SH-SY5Y (cell line): Measurements from ENCODE around the gene XAB2.

ENCODE experiments used
- GATA2 ChIP-seq: IDR thresholded peaks from 2 replicates; pipeline ENCODE4 v1.6.1; 2011; ENCODE audit warnings: mild to moderate bottlenecking, low read depth, low read length
- GATA3 ChIP-seq: IDR thresholded peaks from 2 replicates; pipeline ENCODE4 v1.6.1; 2011; ENCODE audit warnings: low read depth, mild to moderate bottlenecking, low read length, moderate library complexity

XAB2 gene

DNA sequence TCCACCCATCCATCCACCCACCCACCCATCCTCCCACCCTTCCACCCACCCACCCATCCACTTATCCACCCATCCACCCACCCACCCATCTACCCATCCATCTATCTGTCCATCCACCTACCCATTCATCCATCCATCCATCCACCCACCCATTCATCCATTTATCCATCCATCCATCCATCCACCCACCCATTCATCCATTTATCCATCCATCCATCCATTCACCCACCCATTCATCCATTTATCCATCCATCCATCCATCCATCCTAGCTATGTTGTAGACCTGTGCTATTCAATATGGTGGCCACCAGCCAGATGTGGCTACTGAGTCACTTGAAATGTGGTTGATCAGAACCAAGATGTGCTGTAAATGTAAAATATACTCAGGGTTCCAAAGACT lies 28.6 kb downstream of the XAB2 start:
- TF ChIP-seq GATA2 (no peak), GATA3 (no peak)

DNA sequence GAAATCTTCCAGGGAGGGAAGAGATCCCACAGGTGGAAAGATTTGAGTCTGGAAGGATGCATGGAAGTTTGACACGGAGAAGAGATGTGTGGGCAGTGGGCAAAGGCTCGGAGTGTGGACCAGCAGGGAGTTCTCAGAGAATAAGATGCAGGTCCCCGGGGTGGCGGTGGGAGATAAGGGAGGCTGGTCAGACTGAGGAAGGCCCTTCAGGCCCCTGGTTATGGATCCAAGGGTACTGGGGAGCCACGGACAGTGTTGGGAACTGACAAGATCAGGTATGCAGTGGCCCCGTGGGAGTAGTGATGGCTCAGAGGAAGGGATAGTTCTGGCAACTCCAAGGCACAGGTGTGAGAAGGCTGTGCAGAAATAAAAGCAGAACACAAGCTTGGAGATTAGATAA lies 31.2 kb downstream of the XAB2 start:
- TF ChIP-seq GATA3 (no peak), GATA2 (no peak)

DNA sequence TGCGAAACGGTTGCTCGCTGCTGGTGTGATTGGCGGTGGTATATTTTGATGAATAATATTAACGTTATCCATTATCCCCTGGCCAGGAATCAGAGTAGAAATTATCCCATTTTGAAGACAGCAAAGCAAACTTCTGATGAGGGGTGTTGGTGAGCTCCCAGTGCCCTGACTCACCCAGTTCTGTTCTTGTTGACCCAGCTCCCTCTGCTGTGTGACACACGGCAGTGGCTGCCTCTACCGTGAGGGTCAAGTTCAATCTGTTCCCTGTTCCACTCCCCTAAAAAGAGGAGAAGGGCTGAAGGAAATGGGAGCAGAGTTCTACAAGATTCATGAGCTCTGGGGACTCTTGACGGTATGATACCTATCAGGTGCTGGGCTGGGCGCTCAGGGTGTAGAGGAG lies 31.7 kb downstream of the XAB2 start:
- no peak for TF ChIP-seq GATA3
- no peak for TF ChIP-seq GATA2

DNA sequence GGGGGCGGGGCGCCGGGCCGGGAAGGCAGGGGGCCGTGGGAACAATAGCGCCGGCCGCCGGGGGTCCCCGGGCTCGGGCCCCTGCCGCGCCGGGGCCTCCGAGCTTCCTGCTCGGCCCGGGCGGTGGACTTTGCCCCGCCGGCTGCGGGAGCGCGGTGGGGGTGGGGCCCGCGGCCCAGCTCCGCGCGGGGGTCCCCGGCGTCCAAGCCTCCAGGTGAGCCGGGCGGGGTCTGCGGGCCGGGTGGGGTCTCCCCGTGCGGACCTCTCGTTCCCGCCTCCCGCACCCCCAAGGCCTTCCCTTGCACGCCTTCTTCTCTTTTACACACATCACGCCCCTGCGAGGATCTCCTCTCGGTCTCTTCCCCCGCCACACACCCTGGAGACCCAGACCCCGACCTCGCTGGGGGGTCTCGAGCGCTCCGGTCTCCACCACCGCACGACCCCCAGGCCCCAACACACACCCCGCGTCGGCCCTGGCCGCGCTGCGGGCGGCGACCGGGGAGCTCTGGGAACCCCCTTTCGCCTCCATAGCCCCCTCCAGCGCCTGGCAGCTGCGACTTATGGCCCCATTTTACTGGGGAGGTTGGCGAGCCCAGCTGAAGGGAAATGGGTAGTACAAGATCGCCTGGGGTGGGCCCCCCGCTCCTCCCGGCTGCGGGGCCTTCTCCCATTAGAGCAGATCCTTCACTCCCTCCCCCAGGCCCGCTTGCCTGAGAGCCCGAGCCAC lies 33.0 kb downstream of the XAB2 start:
- TF ChIP-seq GATA2 (no peak), GATA3 (no peak)

DNA sequence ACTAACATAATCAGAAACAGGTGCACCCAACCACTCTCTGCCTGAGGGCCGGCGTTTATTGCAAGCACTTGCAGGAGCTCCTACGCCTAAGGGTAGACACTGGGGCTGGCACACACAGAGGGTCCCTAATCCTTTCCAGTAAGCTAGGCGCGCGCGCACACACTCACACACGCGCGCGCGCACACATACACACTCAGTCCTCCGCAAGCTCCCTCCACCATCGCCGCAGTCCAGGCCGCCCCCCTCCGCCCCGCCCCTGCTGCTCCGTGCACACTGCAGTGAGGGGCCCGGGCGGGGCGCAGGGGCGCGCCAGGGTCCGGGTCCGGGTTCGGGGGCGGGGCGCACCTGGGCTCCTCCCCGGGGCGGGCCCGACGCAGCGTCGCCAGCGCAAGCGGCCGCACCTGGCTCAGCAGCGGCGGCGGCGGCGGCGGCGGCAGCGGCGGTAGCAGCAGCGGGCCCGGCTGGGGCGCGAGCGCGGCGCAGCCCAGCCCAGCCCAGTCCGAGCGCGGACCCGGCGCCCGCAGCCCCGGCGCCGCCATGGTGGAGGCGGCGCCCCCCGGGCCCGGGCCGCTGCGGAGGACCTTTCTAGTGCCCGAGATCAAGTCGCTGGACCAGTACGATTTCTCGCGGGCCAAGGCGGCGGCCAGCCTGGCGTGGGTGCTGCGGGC lies 33.7 kb downstream of the XAB2 start, which contains the start of gene CAMSAP3:
Gene CAMSAP3 (plus strand): TSS at position 398 of the 668 bp plus-strand sequence. CDS start 140 bp downstream, at position 538.
- TF ChIP-seq GATA2: no peak
- TF ChIP-seq GATA3: no peak

DNA sequence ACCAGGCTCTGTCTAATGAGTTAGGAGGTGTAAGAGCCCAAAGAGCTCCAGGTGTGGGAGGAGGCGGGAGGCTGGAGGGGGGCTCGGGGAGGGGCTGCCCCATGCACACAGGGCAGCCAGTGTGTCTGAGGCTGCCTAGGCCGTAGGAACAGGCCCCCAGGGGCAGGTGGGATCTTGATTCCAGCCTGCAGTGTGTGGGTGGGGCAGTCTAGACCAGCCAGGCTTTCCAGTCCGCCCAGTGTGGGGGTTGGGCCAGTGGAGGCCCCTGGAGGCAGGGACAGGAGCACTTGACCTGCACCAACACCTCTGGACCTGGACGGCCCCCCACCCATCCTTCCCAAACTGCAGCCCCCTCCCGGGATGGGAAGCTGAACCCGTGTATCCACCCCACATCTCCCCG lies 39.1 kb downstream of the XAB2 start:
- TF ChIP-seq GATA2 (no peak), GATA3 (no peak)

DNA sequence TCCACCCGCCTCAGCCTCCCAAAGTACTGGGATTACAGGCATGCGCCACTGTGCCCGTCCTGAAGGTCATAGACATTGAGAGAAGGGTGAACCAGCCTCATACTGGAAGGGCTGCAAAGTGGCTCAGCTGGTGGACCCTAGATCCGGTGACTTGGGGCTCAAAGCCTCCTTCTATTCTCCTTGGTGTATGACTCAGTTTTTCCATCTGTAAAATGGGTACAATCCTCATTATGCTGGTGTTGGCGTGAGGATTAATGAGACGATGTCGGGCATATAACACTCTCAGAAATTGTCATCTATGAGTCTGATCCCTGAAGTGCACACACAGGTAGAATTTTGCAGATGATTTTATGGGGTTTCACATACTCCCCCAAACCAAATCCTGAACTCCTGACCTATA lies 39.5 kb downstream of the XAB2 start:
- TF ChIP-seq GATA2 (no peak), GATA3 (no peak)

DNA sequence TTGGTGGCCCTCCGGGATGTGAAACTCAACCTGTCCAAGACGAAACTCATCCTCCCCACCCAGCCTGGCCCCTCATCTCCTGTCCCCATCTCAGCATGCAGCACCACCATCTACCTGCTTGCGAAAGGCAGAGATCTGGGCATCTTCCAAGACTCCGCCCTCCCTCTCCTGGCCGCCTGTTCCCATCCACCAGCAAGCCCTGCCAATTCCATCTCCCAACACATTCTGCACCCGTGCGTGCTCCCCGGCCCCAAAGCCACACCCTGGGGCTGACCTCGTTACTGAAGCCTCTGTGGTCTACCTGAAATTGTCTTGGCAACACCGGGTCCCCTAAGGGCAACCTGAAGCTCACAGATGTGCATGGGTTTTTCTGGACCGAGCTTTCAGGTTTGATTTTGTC lies 46.9 kb downstream of the XAB2 start:
- TF ChIP-seq GATA2 (no peak), GATA3 (no peak)

DNA sequence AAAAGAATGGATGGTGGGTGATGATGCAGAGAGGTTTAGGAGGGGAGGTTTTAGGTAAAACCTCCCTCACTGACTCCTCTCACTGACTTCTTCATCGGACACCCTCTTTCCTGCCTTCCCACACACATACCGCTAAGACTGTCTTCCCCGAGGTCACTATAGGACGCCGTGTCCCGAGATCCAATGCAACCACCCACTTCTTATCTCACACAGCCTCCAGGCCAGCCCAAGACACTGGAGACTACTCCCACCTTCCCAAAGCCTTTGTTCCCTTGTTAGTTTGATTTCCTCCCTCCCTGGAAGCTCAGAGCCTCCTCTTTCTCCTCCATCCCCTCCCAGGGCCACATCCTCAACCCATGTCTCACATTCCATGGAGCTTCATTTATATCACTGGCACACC lies 50.2 kb downstream of the XAB2 start:
- TF ChIP-seq GATA3 (no peak), GATA2 (no peak)

DNA sequence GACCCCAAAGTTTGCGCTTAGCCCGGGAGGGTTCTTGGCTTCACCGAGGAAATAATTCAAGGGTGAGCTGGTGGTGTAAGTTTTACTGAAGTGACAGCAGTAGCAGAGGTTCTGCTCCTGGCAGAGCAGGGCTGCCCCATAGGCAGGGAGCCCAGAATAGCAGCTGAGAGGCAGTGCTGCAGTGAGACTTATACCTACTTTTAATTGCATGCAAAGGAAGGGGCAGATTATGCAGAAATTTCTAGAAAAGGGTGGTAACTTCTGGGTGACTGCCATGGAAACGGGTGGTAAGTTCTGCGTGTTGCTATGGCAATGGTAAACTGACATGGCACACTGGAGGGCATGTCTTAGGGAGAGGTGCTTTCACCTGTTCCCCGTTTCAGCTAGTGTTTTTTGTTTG lies 51.2 kb downstream of the XAB2 start:
- no peak for TF ChIP-seq GATA3
- TF ChIP-seq GATA2: no peak

DNA sequence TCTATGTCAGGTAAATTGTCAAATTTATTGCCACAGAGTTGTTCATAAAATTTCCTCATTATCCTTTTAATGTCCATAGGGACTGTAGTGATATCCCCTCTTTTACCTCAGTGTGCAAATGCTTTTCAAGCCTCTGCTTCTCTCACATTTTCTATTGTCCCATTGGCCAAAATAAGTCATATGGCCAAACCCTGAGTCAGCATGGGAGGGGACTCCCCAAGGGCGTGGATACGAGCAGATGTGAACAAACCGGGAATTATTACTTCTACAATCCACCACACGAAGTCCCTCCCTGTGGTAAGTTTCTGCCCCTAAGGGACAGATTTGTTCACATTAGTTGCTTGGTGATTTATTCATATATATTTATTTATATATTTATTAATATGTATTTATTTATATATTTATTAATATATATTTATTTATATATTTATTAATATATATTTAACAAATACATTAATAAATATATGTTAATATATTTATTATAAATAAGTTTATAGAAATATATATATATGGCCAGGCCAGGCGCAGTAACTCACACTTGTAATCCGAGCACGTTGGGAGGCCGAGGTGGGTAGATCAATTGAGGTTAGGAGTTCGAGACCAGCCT lies 53.8 kb downstream of the XAB2 start:
- TF ChIP-seq GATA2 (no peak), GATA3 (no peak)

DNA sequence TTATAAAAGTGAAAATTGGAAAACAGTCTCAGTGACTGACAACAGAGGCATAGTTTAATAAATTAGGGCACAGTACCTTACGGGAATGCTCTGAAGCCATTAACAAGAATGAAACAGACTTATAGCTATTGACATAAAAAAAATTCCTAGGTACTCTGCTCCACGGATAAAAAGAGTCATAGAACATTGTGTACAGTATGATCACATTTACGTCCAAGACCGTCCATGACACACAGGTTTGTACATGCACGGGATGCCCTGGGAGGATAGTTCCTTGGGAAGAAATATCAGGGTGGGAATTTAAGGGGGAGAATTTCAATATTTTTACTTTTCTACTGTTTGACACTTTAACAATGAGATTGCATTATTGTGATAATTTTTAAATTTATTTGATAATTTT lies 58.6 kb downstream of the XAB2 start:
- no peak for TF ChIP-seq GATA3
- no peak for TF ChIP-seq GATA2
